WTC11 (cell line): ENCODE measurements around the gene PPP1R15B. TPM values are rescaled to one million over a fixed set of nuclear protein-coding genes. Genes with fewer than 3 reads are reported as not detected.

ENCODE experiments used
- ATAC-seq: fragments of 200-7000 bp; cut with Tn5 transposase; 2 replicates; pipeline ENCODE4 v1.10.0; 2021; ENCODE audit warnings: mild to moderate bottlenecking, moderate library complexity
- CTCF ChIA-PET: fragments of 300-600 bp; sonication (Branson Sonifier 250); formaldehyde crosslinking; loops from one replicate; lab custom pipeline; 2021; ENCODE audit warnings: antibody characterized with exemption; lab: Charles Lee
- POLR2A ChIA-PET: fragments of 350-600 bp; sonication (Branson Sonifier 250); formaldehyde crosslinking; loops from one replicate; lab custom pipeline; 2021; ENCODE audit warnings: antibody characterized with exemption; lab: Charles Lee
- DNase-seq: peaks from one replicate; pipeline ENCODE4 v3.0.0; 2021; ENCODE audit warnings: low spot score
- H3K27ac Mint-ChIP-seq: 2 replicates; pipeline ENCODE4 v1.8.0; 2021; ENCODE audit warnings: mixed read lengths
- H3K27me3 Mint-ChIP-seq: 2 replicates; pipeline ENCODE4 v1.8.0; 2021; ENCODE audit warnings: low read depth, mild to moderate bottlenecking, moderate library complexity, mixed read lengths
- H3K36me3 Mint-ChIP-seq: 2 replicates; pipeline ENCODE4 v1.8.0; 2021; ENCODE audit warnings: mixed read lengths
- H3K4me1 Mint-ChIP-seq: 2 replicates; pipeline ENCODE4 v1.8.0; 2022; ENCODE audit warnings: mixed read lengths
- H3K4me3 Mint-ChIP-seq: 2 replicates; pipeline ENCODE4 v1.8.0; 2021; ENCODE audit warnings: mild to moderate bottlenecking, moderate library complexity, mixed read lengths
- H3K9me3 Mint-ChIP-seq: 2 replicates; pipeline ENCODE4 v1.8.0; 2021; ENCODE audit warnings: mixed read lengths
- E2F1 ChIP-seq: sonication (generic); formaldehyde crosslinking; IDR thresholded peaks from 2 replicates; pipeline ENCODE4 v1.8.0; 2022; ENCODE audit warnings: mild to moderate bottlenecking, missing genetic modification reagents
- ZBTB21 ChIP-seq: sonication (generic); formaldehyde crosslinking; IDR thresholded peaks from 2 replicates; pipeline ENCODE4 v1.8.1; 2023; ENCODE audit warnings: mild to moderate bottlenecking, missing genetic modification reagents, borderline replicate concordance
- total RNA-seq: library from RNA; stranded (reverse); gene quantifications from 3 replicates; pipeline ENCODE4 v1.2.3, GENCODE V29; 2021

The PPP1R15B gene
- total RNA-seq, 1 experiment from 2014 or later = 47.7 TPM

GRCh38 chr1:204354579-204354978 is 57.0 kb downstream of the PPP1R15B start:
- H3K4me3 Mint-ChIP-seq = no peak overlapping the region
- CTCF ChIA-PET = interaction anchor here (1.3 to 1.6 kb wide), 3 partner anchors 44 to 96 kb away, joined by 4 to 5 read pairs (median 4); no protein-coding TSS in a partner anchor
- no peaks in the 10 kb centered on the region for H3K9me3 Mint-ChIP-seq
- H3K36me3 Mint-ChIP-seq = no peaks in the 10 kb centered on the region
- ATAC-seq (no peak), DNase-seq (no peak)
- TF ChIP-seq ZBTB21 (CRISPR knock-in tag) (no peak), E2F1 (no peak)
- no peaks in the 10 kb centered on the region for H3K27me3 Mint-ChIP-seq
- POLR2A ChIA-PET = no interaction called here
- H3K4me1 Mint-ChIP-seq = peaks cover 46% of the 10 kb centered on the region
- no peak overlapping the region for H3K27ac Mint-ChIP-seq

Other genes with a start within 250 kb of the PPP1R15B start
- not detected in 3 replicates for gene REN, start 245.5 kb downstream of the PPP1R15B start, total RNA-seq
- gene KISS1, start 215.3 kb downstream of the PPP1R15B start, total RNA-seq = 0.35 to 1.2 TPM (median 0.66 TPM) in 3 replicates
- gene GOLT1A, start 197.8 kb downstream of the PPP1R15B start, total RNA-seq = 6.5 to 6.7 TPM (median 6.6 TPM) in 3 replicates
- 9.2 to 11.6 TPM (median 11.0 TPM) in 3 replicates for gene PLEKHA6, start 51.9 kb downstream of the PPP1R15B start, total RNA-seq
- gene PIK3C2B, start 83.0 kb upstream of the PPP1R15B start, total RNA-seq = 20.8 to 27.7 TPM (median 22.6 TPM) in 3 replicates
- 73.5 to 76.2 TPM (median 74.1 TPM) in 3 replicates for gene MDM4, start 104.6 kb upstream of the PPP1R15B start, total RNA-seq